Right lobe of liver (tissue), 4 donors: ENCODE measurements around the gene FHIT.

Source experiments
- CTCF ChIP-seq, 4 donors: fragments of 200-600 bp in 3 of 4; fragments of 450-650 bp in 1 of 4; IDR thresholded peaks; one replicate each; pipeline versions ENCODE4 v1.5.1 to v1.8.0; 2016 to 2022; ENCODE audit warnings: antibody characterized with exemption in 4 of 4, mild to moderate bottlenecking in 2 of 4
- POLR2A ChIP-seq: fragments of 450-650 bp; IDR thresholded peaks from one replicate; pipeline ENCODE4 v1.6.1; 2017; ENCODE audit warnings: antibody characterized with exemption, mild to moderate bottlenecking
- donor health status: DM: no; HTN: no; CAD: no.
- donor health status: DM: no; HTN: no; CAD: no.
- donor health status: DM: no; HTN: yes; CAD: no.

GRCh38 chr3:61141227-61141626 lies 110.0 kb downstream of the FHIT start:
- TF ChIP-seq POLR2A (no peak), CTCF (IDR thresholded peaks at IDR 0.05) (no peak)
